HepG2 (cell line): ENCODE data around the gene CAST. TPM values are rescaled to one million over a fixed set of nuclear protein-coding genes. Genes with fewer than 3 reads are reported as not detected.

Source experiments
- ETS1 ChIP-seq: sonication (generic); formaldehyde crosslinking; IDR thresholded peaks from 2 replicates; pipeline ENCODE4 v1.4.0; 2020; ENCODE audit warnings: missing genetic modification reagents
- FOXP4 ChIP-seq: sonication (generic); formaldehyde crosslinking; IDR thresholded peaks from 2 replicates; pipeline ENCODE4 v1.4.0; 2020; ENCODE audit warnings: missing genetic modification reagents
- HNRNPK ChIP-seq: fragments of 200-400 bp; formaldehyde crosslinking; IDR thresholded peaks from 2 replicates; pipeline ENCODE4 v1.6.1; 2018; ENCODE audit warnings: low read length, low read depth, moderate library complexity, mild to moderate bottlenecking; ENCODE audit not compliant: poor library complexity, severe bottlenecking
- NBN ChIP-seq: fragments of 450-650 bp; conservative IDR thresholded peaks from 2 replicates; pipeline ENCODE4 v1.6.1; 2017
- PAX8 ChIP-seq: sonication (generic); formaldehyde crosslinking; IDR thresholded peaks from 2 replicates; pipeline ENCODE4 v1.8.0; 2022; ENCODE audit warnings: mild to moderate bottlenecking, missing genetic modification reagents, borderline replicate concordance
- PAXIP1 ChIP-seq: sonication (generic); formaldehyde crosslinking; conservative IDR thresholded peaks from 2 replicates; pipeline ENCODE4 v1.4.0; 2020; ENCODE audit warnings: mild to moderate bottlenecking, missing genetic modification reagents, moderate library complexity
- SMAD9 ChIP-seq: sonication (generic); formaldehyde crosslinking; IDR thresholded peaks from 2 replicates; pipeline ENCODE4 v1.5.1; 2020; ENCODE audit warnings: mild to moderate bottlenecking, missing genetic modification reagents
- SNRNP70 ChIP-seq: fragments of 200-400 bp; formaldehyde crosslinking; IDR thresholded peaks from 2 replicates; pipeline ENCODE4 v1.6.1; 2017; ENCODE audit warnings: mild to moderate bottlenecking, low read depth, low read length, moderate library complexity
- TBP ChIP-seq: sonication (generic); formaldehyde crosslinking; IDR thresholded peaks from 2 replicates; pipeline ENCODE4 v1.5.0; 2020; ENCODE audit warnings: missing genetic modification reagents
- ZNF431 ChIP-seq: sonication (generic); formaldehyde crosslinking; IDR thresholded peaks from 2 replicates; pipeline ENCODE4 v1.9.0; 2022; ENCODE audit warnings: missing genetic modification reagents, low read depth, mild to moderate bottlenecking, borderline replicate concordance
- ZNF543 ChIP-seq: sonication (generic); formaldehyde crosslinking; IDR thresholded peaks from 2 replicates; pipeline ENCODE4 v1.4.0; 2020; ENCODE audit warnings: mild to moderate bottlenecking, missing genetic modification reagents
- ZNF781 ChIP-seq: sonication (generic); formaldehyde crosslinking; IDR thresholded peaks from 2 replicates; pipeline ENCODE4 v1.5.1; 2020; ENCODE audit warnings: borderline replicate concordance, mild to moderate bottlenecking, missing genetic modification reagents; ENCODE audit errors: not compliant biosample characterization
- polyA plus RNA-seq, 8 experiments: library from polyadenylated mRNA; depleted of rRNA in 3 of 8; stranded (reverse) in 7 of 8; unstranded in 1 of 8; fragments of >200 nt; fragmentation: Illumina TruSeq in 4 of 8; extraction: Trizol in 4 of 8; gene quantifications; 2 replicates each; pipeline versions ENCODE4 v1.2.1 to v1.2.3, GENCODE V29; 2011 to 2016; ENCODE audit warnings: low read depth in 4 of 8, missing spikeins in 1 of 8, mixed read lengths in 1 of 8; ENCODE audit not compliant: insufficient read depth in 1 of 8
- total RNA-seq, 5 experiments: library from RNA; depleted of rRNA; stranded (reverse); fragments of >200 nt; fragmentation: Illumina TruSeq; extraction: Trizol; gene quantifications; 2 replicates each; pipeline ENCODE4 v1.2.3, GENCODE V29; 2016; ENCODE audit warnings: low read depth in 1 of 5
- TF ChIP-seq, protein P1 (sequence below): sonication (generic); formaldehyde crosslinking; IDR thresholded peaks from 2 replicates; pipeline ENCODE4 v1.5.0; 2020; ENCODE audit warnings: missing genetic modification reagents
- TF ChIP-seq, protein P2 (sequence below): sonication (generic); formaldehyde crosslinking; IDR thresholded peaks from 2 replicates; pipeline ENCODE4 v1.4.0; 2020; ENCODE audit warnings: mild to moderate bottlenecking, missing genetic modification reagents
- TF ChIP-seq, protein P3 (sequence below): sonication (generic); formaldehyde crosslinking; IDR thresholded peaks from 2 replicates; pipeline ENCODE4 v1.5.0; 2020; ENCODE audit warnings: mild to moderate bottlenecking, missing genetic modification reagents
- TF ChIP-seq, protein P4 (sequence below): sonication (generic); formaldehyde crosslinking; IDR thresholded peaks from 2 replicates; pipeline ENCODE4 v1.4.0; 2020; ENCODE audit warnings: missing genetic modification reagents

CAST gene
- total and polyA plus RNA-seq, 2 of the 13 experiments (the other 11 are each of a cell fraction or from before 2014, with no cell fraction given), result 42.1 to 67.6 TPM

GRCh38 chr5:96662725-96663518 lies 746 bp downstream of the CAST start (continued):
- no peak for TF ChIP-seq HNRNPK
- TF ChIP-seq ZNF543 (CRISPR knock-in tag), result 0 out of 2 replicates have a peak, but pooled peaks have one; percentile 1
- TF ChIP-seq, protein P1, sequence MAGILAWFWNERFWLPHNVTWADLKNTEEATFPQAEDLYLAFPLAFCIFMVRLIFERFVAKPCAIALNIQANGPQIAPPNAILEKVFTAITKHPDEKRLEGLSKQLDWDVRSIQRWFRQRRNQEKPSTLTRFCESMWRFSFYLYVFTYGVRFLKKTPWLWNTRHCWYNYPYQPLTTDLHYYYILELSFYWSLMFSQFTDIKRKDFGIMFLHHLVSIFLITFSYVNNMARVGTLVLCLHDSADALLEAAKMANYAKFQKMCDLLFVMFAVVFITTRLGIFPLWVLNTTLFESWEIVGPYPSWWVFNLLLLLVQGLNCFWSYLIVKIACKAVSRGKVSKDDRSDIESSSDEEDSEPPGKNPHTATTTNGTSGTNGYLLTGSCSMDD (CRISPR knock-in tag), result no peak
- no peak for TF ChIP-seq SNRNP70
- TF ChIP-seq, protein P2, sequence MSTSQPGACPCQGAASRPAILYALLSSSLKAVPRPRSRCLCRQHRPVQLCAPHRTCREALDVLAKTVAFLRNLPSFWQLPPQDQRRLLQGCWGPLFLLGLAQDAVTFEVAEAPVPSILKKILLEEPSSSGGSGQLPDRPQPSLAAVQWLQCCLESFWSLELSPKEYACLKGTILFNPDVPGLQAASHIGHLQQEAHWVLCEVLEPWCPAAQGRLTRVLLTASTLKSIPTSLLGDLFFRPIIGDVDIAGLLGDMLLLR (CRISPR knock-in tag), result no peak
- TF ChIP-seq ZNF781 (CRISPR knock-in tag), result no peak
- no peak for TF ChIP-seq ZNF431 (CRISPR knock-in tag)
- no peak; the same call in 1 of the 2 replicates for TF ChIP-seq FOXP4 (CRISPR knock-in tag)
- TF ChIP-seq PAXIP1 (CRISPR knock-in tag), result peak; percentile 24; the same call in 1 of the 2 replicates
- TF ChIP-seq, protein P3, sequence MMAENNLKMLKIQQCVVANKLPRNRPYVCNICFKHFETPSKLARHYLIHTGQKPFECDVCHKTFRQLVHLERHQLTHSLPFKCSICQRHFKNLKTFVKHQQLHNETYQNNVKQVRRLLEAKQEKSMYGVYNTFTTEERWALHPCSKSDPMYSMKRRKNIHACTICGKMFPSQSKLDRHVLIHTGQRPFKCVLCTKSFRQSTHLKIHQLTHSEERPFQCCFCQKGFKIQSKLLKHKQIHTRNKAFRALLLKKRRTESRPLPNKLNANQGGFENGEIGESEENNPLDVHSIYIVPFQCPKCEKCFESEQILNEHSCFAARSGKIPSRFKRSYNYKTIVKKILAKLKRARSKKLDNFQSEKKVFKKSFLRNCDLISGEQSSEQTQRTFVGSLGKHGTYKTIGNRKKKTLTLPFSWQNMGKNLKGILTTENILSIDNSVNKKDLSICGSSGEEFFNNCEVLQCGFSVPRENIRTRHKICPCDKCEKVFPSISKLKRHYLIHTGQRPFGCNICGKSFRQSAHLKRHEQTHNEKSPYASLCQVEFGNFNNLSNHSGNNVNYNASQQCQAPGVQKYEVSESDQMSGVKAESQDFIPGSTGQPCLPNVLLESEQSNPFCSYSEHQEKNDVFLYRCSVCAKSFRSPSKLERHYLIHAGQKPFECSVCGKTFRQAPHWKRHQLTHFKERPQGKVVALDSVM (CRISPR knock-in tag), result no peak
- TF ChIP-seq, protein P4, sequence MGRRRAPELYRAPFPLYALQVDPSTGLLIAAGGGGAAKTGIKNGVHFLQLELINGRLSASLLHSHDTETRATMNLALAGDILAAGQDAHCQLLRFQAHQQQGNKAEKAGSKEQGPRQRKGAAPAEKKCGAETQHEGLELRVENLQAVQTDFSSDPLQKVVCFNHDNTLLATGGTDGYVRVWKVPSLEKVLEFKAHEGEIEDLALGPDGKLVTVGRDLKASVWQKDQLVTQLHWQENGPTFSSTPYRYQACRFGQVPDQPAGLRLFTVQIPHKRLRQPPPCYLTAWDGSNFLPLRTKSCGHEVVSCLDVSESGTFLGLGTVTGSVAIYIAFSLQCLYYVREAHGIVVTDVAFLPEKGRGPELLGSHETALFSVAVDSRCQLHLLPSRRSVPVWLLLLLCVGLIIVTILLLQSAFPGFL (CRISPR knock-in tag), result no peak
- no peak for TF ChIP-seq ETS1
- TF ChIP-seq TBP (CRISPR knock-in tag), result no peak
- no peak for TF ChIP-seq NBN
- no peak for TF ChIP-seq PAX8 (CRISPR knock-in tag)
- TF ChIP-seq SMAD9 (CRISPR knock-in tag), result 0 out of 2 replicates have a peak, but pooled peaks have one; percentile 17
